Measurements from ENCODE around the gene YBEY.

DNA sequence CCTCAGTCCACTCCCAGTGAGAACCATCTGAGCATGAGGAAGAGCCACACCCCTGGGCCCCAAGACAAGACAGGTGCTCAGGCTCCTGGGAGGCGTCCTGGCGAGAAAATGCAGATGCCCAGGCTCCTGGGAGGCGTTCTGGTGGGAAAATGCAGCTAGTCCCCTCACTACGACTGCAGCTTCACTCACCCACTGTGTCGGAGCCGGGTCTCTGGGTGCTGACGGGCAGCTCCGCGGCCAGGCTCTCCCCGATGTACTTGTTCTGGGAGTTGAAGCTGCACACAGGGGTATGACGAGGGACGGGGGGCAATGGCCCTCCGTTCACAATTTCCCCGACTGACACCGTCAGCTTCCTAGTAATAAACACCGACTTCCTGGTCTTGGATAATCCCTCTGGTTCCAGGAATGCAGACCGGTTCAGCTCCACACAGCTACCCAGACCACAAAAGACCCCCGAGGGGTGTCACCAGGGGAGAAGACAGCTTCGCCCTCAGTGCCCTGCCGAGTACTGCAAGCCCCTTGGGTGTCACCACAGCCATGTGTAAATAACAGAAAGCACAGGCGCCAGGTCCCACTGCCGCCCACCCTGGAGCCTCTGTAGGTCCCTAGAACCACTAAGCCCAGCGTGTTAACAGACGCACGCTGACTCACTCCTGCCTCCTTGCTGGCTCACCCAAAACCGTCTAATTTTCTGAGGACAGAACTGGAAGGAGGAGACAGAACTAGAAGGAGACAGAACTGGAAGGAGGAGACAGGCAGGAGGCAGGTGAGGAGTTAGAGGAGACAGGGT lies 20.2 kb upstream of the YBEY start:
- no peak for TF ChIP-seq EZH2 (IDR thresholded peaks at IDR 0.05; ENCODE audit: low read length)
- TF ChIP-seq, protein P1, sequence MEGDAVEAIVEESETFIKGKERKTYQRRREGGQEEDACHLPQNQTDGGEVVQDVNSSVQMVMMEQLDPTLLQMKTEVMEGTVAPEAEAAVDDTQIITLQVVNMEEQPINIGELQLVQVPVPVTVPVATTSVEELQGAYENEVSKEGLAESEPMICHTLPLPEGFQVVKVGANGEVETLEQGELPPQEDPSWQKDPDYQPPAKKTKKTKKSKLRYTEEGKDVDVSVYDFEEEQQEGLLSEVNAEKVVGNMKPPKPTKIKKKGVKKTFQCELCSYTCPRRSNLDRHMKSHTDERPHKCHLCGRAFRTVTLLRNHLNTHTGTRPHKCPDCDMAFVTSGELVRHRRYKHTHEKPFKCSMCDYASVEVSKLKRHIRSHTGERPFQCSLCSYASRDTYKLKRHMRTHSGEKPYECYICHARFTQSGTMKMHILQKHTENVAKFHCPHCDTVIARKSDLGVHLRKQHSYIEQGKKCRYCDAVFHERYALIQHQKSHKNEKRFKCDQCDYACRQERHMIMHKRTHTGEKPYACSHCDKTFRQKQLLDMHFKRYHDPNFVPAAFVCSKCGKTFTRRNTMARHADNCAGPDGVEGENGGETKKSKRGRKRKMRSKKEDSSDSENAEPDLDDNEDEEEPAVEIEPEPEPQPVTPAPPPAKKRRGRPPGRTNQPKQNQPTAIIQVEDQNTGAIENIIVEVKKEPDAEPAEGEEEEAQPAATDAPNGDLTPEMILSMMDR (optimal IDR thresholded peaks at IDR 0.05 in 1 of 3, IDR thresholded peaks at IDR 0.05 in 1 of 3, conservative IDR thresholded peaks at IDR 0.05 in 1 of 3; ENCODE audit: extremely low read depth in 1 of 3, insufficient read depth in 2 of 3, low read length in 3 of 3) = no peak
